ENCODE data around the gene VPS13A.

The VPS13A gene

DNA sequence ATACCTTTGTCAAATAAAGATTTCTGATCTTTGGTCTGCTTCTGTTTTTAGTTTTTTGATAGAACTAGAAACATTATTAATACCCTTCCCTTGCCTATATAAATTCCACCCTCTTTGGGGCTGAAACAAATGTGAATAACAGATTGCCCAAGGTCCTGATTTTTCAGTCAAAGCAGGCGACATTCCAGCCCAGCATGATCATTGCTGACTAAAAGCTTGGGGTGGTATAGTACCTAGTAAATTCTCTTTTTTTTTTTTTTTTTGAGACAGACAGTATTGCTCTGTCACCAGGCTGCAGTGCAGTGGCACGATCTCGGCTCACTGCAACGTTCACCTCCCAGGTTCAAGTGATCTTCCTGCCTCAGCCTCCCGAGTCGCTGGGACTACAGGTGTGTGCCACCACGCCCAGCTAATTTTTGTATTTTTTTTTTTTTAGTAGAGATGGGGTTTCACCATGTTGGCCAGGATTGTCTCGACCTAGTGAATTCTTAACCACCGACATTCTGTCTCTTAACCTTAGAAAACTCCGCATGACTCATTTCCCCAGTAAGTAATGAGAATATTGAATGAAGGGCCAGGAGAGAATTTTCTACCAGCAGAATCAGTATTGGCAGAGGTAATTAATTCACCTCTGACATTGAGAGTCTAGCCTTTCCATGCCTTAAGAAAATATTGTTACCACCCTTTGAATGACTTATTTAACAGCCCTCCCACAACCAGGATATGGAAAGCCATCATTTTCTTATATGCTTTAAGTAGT, 244.4 kb downstream of the VPS13A start:
- Mint-ChIP-seq H3K27me3 (no peaks in the 10 kb centered on the region), H3K36me3 (ENCODE audit: insufficient read depth) (no peaks in the 10 kb centered on the region), H3K4me3 (no peak overlapping the region), H3K4me1 (no peaks in the 10 kb centered on the region), H3K27ac (ENCODE audit: low read depth) (no peak overlapping the region), H3K9me3 (peaks cover 4% of the 10 kb centered on the region)
- DNase-seq (ENCODE audit: low spot score in 2 of 2), result no peak
- ATAC-seq (replicated peaks; ENCODE audit: extremely low read depth, poor library complexity, severe bottlenecking), result no peak

- Mint-ChIP-seq H3K27me3 (no peaks in the 10 kb centered on the region), H3K4me3 (no peak overlapping the region), H3K9me3 (peaks cover 4% of the 10 kb centered on the region), H3K36me3 (ENCODE audit: insufficient read depth) (no peaks in the 10 kb centered on the region), H3K4me1 (no peaks in the 10 kb centered on the region), H3K27ac (ENCODE audit: low read depth) (no peak overlapping the region)
- no peak for DNase-seq (ENCODE audit: low spot score in 2 of 2)
- ATAC-seq (replicated peaks; ENCODE audit: extremely low read depth, poor library complexity, severe bottlenecking), result no peak
These were observed 245.6 kb downstream of the VPS13A start for GRCh38 chr9:77422969-77423368.

DNA sequence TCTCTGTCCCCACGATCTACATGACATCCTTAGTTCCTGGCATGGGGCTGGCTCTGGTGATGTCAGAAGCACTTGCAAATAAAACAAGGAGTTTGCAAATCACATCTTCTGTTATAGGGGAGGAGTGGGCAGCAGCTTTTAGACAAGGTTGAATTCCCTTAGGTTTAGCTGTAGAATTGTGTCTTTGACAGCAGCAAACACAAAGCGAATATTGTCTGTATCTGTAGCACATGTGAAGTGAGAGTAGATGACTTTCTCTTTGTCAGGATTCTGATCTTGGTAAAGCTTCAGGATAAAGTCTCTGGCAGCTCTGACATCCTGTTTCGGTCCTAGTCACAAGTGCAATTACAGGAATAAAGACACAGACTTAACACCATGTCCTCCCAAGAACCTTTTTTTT, 246.5 kb downstream of the VPS13A start:
- Mint-ChIP-seq H3K27ac (ENCODE audit: low read depth) (no peak overlapping the region), H3K4me1 (no peaks in the 10 kb centered on the region), H3K27me3 (no peaks in the 10 kb centered on the region), H3K9me3 (peaks cover 4% of the 10 kb centered on the region), H3K36me3 (ENCODE audit: insufficient read depth) (no peaks in the 10 kb centered on the region), H3K4me3 (no peak overlapping the region)
- ATAC-seq (replicated peaks; ENCODE audit: extremely low read depth, poor library complexity, severe bottlenecking) (no peak), DNase-seq (ENCODE audit: low spot score in 2 of 2) (no peak)

DNA sequence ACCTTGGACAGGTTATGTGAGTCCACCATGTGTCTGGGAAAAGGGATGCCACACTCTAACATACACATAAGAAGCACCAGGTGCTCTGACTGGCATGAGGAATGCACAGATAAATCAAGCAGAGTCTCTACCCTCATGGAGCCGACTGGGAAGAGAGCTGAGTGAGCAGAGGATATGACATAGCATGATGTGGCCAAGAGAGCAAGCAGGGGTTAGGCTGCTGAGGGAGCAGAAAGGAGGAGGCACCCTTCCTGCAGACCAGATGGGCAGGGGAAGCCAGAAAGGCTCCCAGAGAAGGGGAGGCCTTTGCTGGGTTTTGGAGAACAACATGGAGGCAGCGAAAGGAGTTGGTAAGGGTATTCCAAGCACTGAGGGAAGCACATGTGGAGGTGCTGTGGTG, 247.7 kb downstream of the VPS13A start:
- Mint-ChIP-seq H3K36me3 (ENCODE audit: insufficient read depth) (no peaks in the 10 kb centered on the region), H3K27ac (ENCODE audit: low read depth) (no peak overlapping the region), H3K4me3 (no peak overlapping the region), H3K27me3 (no peaks in the 10 kb centered on the region), H3K4me1 (no peaks in the 10 kb centered on the region), H3K9me3 (peaks cover 4% of the 10 kb centered on the region)
- DNase-seq (ENCODE audit: low spot score in 2 of 2) (no peak), ATAC-seq (replicated peaks; ENCODE audit: extremely low read depth, poor library complexity, severe bottlenecking) (no peak)

- ATAC-seq (replicated peaks; ENCODE audit: extremely low read depth, poor library complexity, severe bottlenecking), result no peak
- H3K4me1 Mint-ChIP-seq, result no peaks in the 10 kb centered on the region
- H3K27ac Mint-ChIP-seq (ENCODE audit: low read depth), result no peak overlapping the region
- H3K27me3 Mint-ChIP-seq, result no peaks in the 10 kb centered on the region
- no peaks in the 10 kb centered on the region for H3K36me3 Mint-ChIP-seq (ENCODE audit: insufficient read depth)
- H3K9me3 Mint-ChIP-seq, result peaks cover 4% of the 10 kb centered on the region
- no peak overlapping the region for H3K4me3 Mint-ChIP-seq
- no peak for DNase-seq (ENCODE audit: low spot score in 2 of 2)
These were observed 249.4 kb downstream of the VPS13A start for GRCh38 chr9:77426712-77427111.

- H3K27me3 Mint-ChIP-seq, result no peaks in the 10 kb centered on the region
- peaks cover 4% of the 10 kb centered on the region for H3K9me3 Mint-ChIP-seq
- H3K36me3 Mint-ChIP-seq (ENCODE audit: insufficient read depth), result no peaks in the 10 kb centered on the region
- no peak overlapping the region for H3K4me3 Mint-ChIP-seq
- DNase-seq (ENCODE audit: low spot score in 2 of 2) (no peak), ATAC-seq (replicated peaks; ENCODE audit: extremely low read depth, poor library complexity, severe bottlenecking) (no peak)
- H3K4me1 Mint-ChIP-seq, result no peaks in the 10 kb centered on the region
- no peak overlapping the region for H3K27ac Mint-ChIP-seq (ENCODE audit: low read depth)
These were observed 250.1 kb downstream of the VPS13A start for GRCh38 chr9:77427256-77427927.

- Mint-ChIP-seq H3K9me3 (no peaks in the 10 kb centered on the region), H3K4me3 (no peak overlapping the region), H3K27me3 (peaks cover 9% of the 10 kb centered on the region), H3K27ac (ENCODE audit: low read depth) (no peak overlapping the region), H3K4me1 (peaks cover 5% of the 10 kb centered on the region), H3K36me3 (ENCODE audit: insufficient read depth) (no peaks in the 10 kb centered on the region)
- DNase-seq (ENCODE audit: low spot score in 2 of 2) (no peak), ATAC-seq (replicated peaks; ENCODE audit: extremely low read depth, poor library complexity, severe bottlenecking) (no peak)
These were observed 252.6 kb downstream of the VPS13A start for GRCh38 chr9:77429928-77430327.

DNA sequence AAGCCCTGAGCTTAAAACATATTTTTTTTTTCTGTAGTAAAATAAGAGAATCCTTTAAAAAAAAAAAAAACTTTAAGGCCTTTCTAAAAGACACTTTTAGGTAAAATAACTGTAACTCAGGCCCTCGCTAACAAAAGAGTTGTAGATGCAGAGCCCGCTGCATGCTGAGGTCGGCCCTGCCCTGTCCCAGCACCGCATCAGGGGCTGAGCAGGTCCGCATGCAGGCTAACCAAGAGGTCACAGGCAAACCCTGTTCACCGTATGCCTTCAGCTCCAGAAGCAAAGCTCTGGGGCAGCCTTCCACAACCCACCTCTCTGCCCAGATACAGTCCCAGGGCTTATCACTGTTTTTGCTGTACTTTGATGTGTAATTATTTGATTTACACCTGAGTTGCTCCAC, 254.7 kb downstream of the VPS13A start:
- peaks cover 9% of the 10 kb centered on the region for H3K27me3 Mint-ChIP-seq
- no peak for ATAC-seq (replicated peaks; ENCODE audit: extremely low read depth, poor library complexity, severe bottlenecking)
- no peak for DNase-seq (ENCODE audit: low spot score in 2 of 2)
- no peak overlapping the region for H3K27ac Mint-ChIP-seq (ENCODE audit: low read depth)
- peaks cover 5% of the 10 kb centered on the region for H3K4me1 Mint-ChIP-seq
- no peak overlapping the region for H3K4me3 Mint-ChIP-seq
- no peaks in the 10 kb centered on the region for H3K9me3 Mint-ChIP-seq
- H3K36me3 Mint-ChIP-seq (ENCODE audit: insufficient read depth), result no peaks in the 10 kb centered on the region

GRCh38 chr9:77433675-77434445, 256.5 kb downstream of the VPS13A start:
- H3K36me3 Mint-ChIP-seq (ENCODE audit: insufficient read depth), result no peaks in the 10 kb centered on the region
- no peak overlapping the region for H3K4me3 Mint-ChIP-seq
- DNase-seq (ENCODE audit: low spot score in 2 of 2) (no peak), ATAC-seq (replicated peaks; ENCODE audit: extremely low read depth, poor library complexity, severe bottlenecking) (no peak)
- no peaks in the 10 kb centered on the region for H3K9me3 Mint-ChIP-seq
- no peak overlapping the region for H3K27ac Mint-ChIP-seq (ENCODE audit: low read depth)
- peaks cover 5% of the 10 kb centered on the region for H3K4me1 Mint-ChIP-seq
- H3K27me3 Mint-ChIP-seq, result peaks cover 9% of the 10 kb centered on the region

GRCh38 chr9:77435277-77435676, 257.9 kb downstream of the VPS13A start:
- Mint-ChIP-seq H3K4me3 (no peak overlapping the region), H3K36me3 (ENCODE audit: insufficient read depth) (no peaks in the 10 kb centered on the region)
- no peak for DNase-seq (ENCODE audit: low spot score in 2 of 2)

DNA sequence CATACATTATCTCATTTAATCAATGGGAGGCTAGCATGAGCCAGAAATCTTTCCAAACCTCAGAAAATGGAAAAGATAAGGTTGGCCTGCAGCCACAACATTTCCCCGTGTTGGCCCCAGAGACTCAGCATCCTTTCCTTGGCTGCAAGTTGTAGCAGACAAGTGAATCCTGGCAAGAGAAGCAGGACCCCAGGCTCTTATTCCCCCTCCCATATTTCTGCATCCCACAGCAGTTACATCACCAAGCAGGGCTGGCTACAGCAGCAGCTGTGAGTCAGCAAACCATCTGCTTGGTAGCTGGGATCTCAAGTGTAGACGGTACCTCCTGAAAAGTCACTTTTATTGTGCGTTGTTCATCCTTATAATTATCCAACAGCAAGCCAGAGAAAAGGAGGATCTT, 258.4 kb downstream of the VPS13A start:
- Mint-ChIP-seq H3K27me3 (peaks cover 9% of the 10 kb centered on the region), H3K4me3 (no peak overlapping the region), H3K9me3 (no peaks in the 10 kb centered on the region), H3K27ac (ENCODE audit: low read depth) (no peak overlapping the region), H3K36me3 (ENCODE audit: insufficient read depth) (no peaks in the 10 kb centered on the region), H3K4me1 (peaks cover 5% of the 10 kb centered on the region)
- DNase-seq (ENCODE audit: low spot score in 2 of 2) (no peak), ATAC-seq (replicated peaks; ENCODE audit: extremely low read depth, poor library complexity, severe bottlenecking) (no peak)

More at GRCh38 chr9:77435277-77435676, 257.9 kb downstream of the VPS13A start:
- no peaks in the 10 kb centered on the region for H3K9me3 Mint-ChIP-seq
- peaks cover 5% of the 10 kb centered on the region for H3K4me1 Mint-ChIP-seq
- ATAC-seq (replicated peaks; ENCODE audit: extremely low read depth, poor library complexity, severe bottlenecking), result no peak
- peaks cover 9% of the 10 kb centered on the region for H3K27me3 Mint-ChIP-seq
- H3K27ac Mint-ChIP-seq (ENCODE audit: low read depth), result no peak overlapping the region

- H3K36me3 Mint-ChIP-seq (ENCODE audit: insufficient read depth), result no peaks in the 10 kb centered on the region
- no peak for DNase-seq (ENCODE audit: low spot score in 2 of 2)
- H3K9me3 Mint-ChIP-seq, result no peaks in the 10 kb centered on the region
- H3K27ac Mint-ChIP-seq (ENCODE audit: low read depth), result no peak overlapping the region
- H3K4me3 Mint-ChIP-seq, result no peak overlapping the region
- no peak for ATAC-seq (replicated peaks; ENCODE audit: extremely low read depth, poor library complexity, severe bottlenecking)
- H3K4me1 Mint-ChIP-seq, result peaks cover 3% of the 10 kb centered on the region
- peaks cover 11% of the 10 kb centered on the region for H3K27me3 Mint-ChIP-seq
These were observed 261.3 kb downstream of the VPS13A start for GRCh38 chr9:77438653-77439052.

- Mint-ChIP-seq H3K27ac (ENCODE audit: low read depth) (no peak overlapping the region), H3K27me3 (peaks cover 18% of the 10 kb centered on the region), H3K4me1 (no peaks in the 10 kb centered on the region), H3K4me3 (no peak overlapping the region), H3K36me3 (ENCODE audit: insufficient read depth) (no peaks in the 10 kb centered on the region), H3K9me3 (no peaks in the 10 kb centered on the region)
- no peak for DNase-seq (ENCODE audit: low spot score in 2 of 2)
- no peak for ATAC-seq (replicated peaks; ENCODE audit: extremely low read depth, poor library complexity, severe bottlenecking)
These were observed 262.7 kb downstream of the VPS13A start for GRCh38 chr9:77440057-77440456.
